AG08395 (cell line): ENCODE measurements around the gene GLI2.
A peak's percentile ranks its signal among the peaks of the same experiment; 100 is the strongest.

Experiments used
- DNase-seq: peaks from one replicate; pipeline ENCODE4 v3.0.0; 2012; ENCODE audit warnings: mixed read lengths, low spot score

The GLI2 gene

DNA sequence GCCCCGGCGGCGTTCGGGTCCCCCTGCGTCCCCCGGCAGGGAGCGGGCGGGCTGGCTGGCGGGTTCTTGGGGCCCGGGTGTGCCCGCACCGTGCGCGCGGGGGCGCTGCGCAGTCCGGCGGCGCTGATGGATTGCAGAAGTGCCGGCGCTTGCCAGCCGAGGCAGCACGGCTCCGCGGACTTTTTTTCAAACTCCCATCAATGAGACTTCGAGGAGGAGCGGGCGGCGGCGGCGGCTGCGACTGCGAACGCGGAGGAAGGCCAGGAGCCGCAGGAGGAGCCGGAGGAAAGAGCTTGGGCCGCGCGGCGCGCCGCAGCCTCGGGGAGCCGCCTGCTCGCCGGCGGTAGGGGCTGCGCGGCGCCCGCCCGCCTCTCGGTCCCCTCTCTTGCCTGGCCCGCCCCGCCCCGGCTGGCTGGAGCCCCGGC is at the start of gene GLI2:
TSS of gene GLI2 (plus strand) at position 123 of the 425 bp plus-strand sequence. CDS start 61,453 bp downstream, outside the sequence.
- DNase-seq, result peak; percentile 83

DNA sequence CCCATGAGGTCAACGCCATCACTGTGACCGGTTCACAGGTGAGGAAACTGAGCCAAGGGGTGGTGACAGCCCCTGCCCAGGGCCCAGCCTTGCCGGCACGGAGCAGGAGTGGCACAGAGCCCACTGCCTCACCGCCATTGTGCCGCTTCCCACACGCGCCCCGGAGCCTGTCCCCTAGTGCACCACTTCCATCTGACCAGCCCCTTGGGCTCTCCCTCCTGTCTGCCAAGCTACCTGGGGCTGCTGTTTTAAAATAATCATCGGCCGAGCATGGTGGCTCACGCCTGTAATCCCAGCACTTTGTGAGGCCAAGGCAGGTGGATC is 49.7 kb upstream of the GLI2 start:
- DNase-seq, result no peak

DNA sequence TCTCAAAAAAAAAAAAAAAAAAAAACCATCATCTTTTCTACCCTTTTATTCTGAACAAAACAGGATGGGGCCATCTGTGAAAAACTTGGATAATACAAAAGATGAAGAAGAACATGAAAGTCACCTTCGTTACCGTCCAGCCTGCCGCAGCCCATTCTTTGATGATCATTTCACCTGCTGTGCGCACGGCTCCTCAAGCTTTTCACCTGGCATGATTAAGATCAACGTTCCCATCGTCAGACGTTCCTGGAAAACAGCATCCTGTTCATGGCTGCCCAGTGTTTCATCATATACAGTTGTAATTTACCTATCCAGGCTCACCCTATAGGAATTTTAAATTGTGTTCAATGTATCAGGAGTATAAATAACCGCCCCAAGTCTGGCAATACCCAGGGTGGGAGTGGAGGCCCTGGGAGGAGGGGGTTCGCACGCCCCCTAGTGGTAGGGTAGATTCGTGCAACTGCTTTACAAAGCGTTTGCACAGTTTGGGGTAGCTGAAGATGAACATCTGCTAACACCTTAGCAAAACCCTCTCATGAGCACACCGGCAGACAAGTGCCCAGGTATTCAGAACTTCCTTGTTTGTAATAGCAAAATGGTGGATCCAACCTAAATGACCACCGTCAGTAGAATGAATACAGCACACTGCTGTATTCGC is 49.0 kb upstream of the GLI2 start:
- DNase-seq, result no peak

DNA sequence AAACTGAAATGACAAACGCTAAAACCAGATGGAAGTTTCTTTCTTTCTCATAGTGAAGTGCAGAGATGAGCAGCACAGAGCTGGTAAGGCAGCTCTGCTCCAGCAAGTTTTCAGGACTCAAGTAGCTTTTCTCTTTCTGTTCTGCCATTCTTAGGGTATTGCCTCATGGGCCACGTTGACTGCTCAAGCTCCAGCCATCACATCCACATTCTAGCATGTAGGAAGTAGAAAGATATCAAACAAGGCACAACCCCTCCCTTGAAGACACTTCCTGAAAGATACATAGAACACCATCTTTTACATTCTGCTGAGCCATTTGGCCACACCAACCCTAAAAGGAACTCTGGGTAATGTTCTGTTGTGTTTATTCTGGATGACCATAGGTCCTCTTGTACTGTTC is 48.5 kb upstream of the GLI2 start:
- DNase-seq, result no peak

DNA sequence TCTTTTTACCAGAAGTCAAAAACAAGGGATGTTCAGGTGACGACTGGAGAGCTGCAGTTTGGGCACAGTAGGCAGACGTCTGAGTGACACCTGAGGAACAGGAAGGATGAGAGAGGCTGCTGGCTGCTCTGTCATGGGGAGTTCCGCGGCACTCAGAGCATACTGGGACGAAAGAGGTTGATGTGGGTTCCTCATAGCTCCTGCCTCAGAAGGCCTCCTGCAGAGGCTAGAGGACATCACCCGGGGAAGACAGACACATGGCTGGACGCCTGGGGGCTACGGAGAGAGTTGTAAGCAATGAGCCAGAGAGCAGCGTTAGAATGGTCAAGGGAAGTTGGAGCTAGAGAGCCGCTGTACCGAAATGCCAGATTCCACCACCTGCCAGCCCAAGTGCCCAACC is 45.1 kb upstream of the GLI2 start:
- no peak for DNase-seq

DNA sequence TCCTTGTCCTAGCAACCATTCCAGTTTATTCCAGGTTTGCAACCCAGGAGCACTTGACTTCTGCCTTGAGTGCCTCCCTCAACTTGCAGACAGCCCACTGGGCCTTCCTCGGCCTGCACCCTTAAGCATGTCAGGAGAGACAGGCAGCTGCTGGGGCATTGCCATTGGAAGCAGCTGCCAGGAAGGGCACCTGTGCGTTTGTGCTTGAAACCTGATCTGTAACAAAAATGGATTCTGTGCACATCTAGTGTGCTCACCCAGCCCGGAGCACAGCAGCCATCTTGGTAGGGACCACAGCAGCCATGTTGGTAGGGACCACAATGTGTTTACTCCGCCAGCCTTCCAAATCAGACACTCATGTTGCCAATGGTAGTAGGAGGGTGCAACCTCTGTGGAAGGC is 44.3 kb upstream of the GLI2 start:
- DNase-seq, result no peak

DNA sequence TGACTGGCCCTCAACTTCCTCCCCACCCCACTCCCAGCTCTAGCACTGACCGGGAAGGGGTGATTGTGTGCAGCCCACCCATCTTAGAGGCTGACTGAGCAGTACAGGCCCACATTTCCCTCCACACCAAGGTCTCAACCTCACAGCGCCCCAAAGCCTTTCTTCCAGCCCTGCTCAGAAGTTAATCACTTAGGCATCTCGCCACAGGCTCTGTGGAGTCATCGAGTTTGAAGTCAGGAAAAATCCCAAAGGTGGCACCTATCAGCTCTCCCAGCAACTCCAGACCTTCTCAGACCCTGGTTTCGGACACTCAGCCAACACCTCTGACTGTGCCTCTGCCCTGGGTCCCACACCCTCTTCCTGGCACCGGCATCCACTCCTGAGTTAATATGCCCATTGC is 43.0 kb upstream of the GLI2 start:
- no peak for DNase-seq

DNA sequence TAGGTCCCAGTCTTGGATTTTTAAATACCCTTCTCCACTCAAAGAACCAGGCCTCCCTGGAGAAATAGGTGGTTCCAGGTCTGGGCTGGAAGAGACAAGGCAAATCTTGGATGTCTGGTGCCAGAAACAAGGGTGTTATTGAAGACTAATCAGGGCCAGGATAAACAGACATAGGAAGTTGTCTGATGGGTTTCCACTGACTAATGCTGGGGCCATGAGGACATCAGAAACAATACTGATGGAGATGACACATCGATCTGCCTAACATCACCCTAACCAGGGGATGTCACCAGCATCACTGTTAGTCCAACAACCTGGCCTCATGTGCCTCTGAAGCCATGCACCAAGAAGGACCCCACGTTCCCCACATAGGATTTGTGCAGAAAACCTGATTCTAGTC is 42.5 kb upstream of the GLI2 start:
- DNase-seq, result peak; percentile 29

DNA sequence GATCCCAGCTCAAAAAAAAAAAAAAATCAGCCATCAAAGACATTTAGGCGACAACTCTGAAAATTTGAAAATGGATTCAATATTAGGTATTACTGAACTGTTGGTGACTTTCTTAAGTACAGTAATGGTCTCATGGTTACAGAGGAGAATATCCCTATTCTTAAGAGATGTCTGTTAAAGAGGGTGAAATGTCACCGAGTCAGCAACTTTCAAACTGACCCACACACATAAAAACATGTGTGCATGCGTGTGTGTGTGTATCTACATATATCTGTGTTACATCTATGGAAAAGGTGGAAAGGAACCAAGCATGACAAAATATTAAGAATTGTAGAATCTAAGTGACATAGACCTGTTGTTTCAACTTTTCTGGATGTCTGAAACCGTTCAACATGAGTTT is 41.6 kb upstream of the GLI2 start:
- DNase-seq, result no peak

DNA sequence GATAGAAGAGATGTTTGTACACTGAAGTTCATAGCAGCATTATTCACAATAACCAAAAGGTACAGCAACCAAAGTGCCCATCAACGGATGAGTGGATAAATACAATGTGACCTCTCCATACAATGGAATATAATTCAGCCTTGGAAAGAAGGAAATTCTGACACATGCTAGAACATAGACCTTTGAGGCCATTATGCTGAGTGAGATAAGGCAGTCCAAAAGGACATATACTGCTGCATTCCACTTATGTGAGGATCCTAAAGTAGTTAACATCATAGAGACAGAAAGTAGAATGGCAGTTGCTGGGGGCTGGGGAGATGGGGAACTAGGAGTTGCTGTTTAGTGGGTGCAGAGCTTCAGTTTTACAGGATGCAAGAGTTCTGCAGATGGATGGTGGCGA is 38.2 kb upstream of the GLI2 start:
- no peak for DNase-seq

DNA sequence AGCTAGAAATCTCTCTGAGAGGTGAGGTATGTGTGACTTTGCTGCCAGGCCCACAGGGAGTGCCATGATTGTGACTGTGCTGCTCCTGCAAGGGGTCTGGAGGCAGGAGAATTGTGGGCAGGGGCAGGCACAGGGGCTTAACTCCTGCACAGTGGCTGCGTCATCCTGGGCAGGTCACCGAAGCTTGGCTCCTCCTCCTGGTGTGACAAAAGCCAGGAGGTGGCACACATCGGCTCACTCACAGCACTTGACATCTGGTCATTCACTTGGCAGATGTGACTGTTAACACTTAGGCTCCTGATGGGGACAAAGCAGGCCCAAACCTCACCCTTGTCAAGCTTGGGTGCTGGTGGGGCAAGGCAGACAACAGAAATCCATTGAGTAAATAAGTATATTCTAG is 36.4 kb upstream of the GLI2 start:
- no peak for DNase-seq

DNA sequence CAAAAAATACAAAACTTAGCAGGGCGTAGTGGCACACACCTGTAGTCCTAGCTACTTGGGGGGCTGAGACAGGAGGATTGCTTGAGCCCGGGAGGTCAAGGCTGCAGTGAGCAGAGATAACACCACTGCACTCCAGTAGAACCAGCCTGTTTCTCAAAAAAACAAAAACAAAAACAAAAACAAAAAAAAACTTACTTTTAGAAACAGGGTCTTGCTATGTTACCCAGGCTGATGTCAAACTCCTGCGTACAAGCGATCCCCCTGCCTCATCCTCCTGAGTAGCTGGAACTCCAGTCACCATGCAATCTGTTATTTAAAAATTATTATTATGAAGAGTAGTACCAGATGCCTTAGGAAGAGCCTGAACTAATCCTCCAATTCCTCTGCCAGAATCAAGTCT is 35.0 kb upstream of the GLI2 start:
- DNase-seq, result no peak

DNA sequence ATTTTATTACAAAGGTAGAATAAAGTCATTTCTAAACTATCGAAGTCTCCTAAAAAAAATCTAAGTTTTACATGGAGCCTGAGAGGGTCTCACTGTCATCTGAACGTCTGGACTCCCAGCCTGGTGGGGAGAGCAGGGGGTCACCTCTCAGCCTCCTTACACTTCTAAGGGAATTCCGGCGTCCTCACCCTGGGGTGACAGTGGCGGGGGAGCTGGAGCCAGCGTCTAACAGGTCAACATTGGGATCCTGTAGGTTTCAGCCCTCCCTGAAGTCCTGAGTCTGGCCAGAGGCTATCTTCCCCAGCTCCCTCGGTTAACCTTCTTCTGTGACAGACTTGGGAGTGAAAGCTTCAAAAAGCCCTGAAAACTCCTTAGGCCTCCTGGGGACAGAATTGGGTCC is 34.6 kb upstream of the GLI2 start:
- DNase-seq, result no peak

DNA sequence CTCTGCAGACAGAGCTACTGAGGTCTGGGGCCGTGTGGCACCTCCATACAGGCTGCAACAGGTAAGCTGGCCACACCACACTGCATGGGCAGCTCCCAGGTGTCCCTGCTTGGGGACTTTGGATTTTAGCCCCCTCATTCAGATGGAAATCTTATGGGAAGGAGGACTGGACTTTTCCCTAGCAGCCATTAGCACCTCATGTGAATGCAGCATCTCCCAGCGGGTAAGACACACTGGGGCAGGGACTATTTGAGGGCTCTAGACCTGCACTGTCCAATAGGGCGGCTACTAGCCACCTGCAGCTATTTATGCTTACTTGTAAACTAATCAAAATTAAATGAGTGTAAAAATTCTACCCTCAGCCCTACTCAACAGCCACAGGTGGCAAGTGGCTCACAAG is 34.2 kb upstream of the GLI2 start:
- DNase-seq, result no peak

DNA sequence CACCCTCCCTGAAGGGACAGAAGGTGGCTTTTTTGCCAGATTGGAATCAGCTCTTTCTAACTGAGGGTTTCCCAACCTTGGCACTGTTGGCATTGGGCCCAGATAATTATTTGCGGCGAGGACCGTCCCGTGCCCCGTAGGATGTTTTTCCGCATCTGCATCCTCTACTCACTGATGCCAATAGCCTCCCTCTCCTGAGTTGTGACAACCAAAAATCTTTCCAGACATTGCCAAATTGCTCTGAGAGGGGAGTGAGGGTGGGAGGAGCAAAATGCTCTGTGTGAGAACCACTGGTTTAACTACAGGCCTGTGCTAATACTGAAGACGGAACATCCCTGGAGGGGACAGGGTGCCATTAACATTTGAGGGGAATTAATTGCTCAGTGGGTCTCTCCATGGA is 33.6 kb upstream of the GLI2 start:
- DNase-seq, result peak; percentile 21

DNA sequence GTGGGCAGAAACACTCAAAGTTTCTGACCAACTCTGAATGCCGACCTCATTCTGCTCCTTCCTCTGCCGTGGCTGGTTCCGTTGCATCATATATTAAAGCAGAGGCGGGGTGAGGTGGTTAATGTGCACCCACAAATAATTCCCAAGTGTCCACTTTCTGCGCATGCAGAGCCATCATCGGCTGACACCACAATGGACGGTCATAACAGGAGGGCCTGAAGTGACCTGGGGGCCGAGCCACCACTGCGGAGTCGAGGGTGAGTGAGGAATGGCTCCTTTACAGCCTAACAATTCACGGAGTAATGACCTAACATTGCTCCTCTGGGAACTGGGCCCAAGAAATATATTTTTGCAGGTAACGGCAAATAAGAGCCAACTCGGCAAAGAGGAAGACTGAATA is 32.9 kb upstream of the GLI2 start:
- DNase-seq, result no peak

DNA sequence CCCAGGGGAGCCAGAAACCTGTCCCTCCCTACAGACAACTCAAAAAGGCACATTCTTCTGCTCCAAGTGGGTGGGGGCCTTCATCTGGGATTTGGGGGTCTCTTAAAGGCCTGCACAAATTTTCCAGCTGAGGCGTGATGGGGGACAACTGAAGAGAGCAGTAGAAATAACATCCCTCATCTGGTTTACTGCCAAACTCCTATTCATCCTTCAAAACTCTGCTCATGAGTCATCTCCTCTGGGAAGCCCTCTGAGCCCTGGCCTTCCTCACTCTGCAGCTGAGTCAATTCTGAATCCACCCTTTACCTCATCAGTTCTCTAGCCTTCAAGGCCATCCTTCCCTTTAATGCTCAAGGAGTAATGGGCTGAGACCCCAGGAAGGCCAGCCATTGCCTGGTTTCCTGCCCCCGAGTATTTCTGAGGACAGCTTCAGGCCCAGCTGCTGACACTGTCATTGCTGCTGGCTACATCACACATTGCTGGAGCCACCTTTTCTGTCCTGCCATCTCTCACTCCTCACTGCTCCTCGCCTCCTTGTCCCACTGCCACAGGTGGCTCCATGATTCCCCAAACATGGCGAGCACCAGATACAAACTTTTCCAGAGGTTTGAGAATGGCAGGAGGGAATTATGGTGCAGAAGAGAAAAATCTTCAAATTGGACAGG is 32.2 kb upstream of the GLI2 start:
- DNase-seq, result peak; percentile 42

DNA sequence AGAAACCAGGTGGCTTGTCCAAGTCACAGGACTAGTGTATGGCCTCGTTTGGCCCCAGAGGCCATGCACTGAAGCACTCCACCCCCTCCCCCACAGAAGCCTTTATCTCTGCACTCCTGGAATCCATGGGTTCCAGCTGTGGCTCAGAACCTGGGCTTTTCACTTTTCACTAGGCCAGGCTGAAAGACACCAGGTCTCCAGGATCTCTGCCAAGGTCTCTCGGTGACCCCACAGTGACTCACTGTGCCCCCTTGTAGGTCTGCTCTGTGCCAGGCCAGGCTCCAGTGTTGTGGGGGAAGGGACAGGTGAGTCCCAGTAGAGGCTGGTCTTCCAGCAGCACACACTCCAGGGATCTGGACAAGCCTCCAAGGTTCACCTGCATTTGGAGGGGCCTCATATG is 31.0 kb upstream of the GLI2 start:
- DNase-seq, result no peak

DNA sequence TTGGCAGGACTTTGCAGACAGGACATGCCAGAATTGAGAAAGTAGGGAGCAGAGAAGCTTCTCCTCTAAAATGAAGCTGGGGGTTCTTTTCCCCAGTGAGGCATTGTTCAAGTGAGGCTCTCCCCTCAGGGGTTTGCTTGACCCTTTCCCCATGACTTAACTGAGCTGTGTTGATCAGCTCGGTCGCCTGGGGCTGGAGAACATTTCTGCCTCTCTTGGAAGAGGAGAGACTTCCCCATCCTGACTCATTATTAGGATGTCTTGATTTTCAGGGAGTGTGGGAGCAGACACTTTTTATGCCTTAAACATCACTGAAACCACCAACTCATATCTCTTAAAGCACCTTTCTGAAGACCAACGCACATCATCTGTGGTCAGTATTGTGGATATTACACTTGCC is 27.9 kb upstream of the GLI2 start:
- no peak for DNase-seq

DNA sequence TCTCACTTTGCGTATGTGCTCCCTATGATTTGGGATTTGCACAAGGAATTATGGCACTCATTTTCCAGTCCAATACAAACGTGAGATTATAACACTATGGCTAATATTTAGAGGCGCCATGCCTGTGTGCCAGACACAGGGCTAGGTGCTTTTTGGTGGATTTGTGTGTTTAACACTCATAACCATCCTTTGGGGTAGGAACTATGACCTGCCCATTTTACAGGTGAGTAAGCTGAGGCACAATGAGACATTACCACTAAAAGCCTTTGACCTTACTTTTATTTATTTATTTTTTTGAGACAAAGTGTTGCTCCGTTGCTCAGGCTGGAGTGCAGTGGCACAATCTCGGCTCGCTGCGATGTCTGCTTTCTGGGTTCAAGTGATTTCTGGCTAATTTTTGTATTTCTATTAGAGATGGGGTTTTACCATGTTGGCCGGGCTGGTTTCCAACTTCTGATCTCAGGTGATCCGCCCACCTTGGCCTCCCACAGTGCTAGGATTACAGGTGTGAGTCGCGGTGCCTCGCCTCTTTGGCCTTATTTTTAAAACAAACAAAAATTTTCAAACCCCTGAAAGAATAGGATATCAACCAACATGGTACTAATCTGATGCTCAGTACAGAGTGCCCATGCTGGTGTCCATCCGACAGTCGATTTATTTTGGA is 26.6 kb upstream of the GLI2 start:
- DNase-seq, result no peak

DNA sequence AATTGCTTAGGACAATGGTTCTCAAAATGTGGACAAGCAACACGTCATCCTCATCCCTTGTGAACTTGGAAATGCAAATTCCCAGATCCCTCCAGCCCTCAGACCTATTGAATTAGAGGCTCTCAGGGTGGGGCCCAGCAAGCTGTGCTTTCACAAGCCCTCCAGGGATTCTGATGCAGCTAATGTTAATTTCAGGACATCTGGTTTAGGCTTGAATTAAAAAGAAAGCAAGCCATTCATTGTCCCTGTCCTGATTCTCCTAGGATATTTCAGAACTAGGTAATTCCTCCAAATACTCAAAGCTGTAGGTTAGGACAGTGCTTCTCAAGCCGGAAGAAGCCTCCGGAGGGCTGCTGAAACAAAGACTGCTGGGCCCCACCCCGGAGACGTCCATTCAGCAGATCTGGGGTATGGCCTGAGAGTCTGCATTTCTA is 26.0 kb upstream of the GLI2 start:
- no peak for DNase-seq

DNA sequence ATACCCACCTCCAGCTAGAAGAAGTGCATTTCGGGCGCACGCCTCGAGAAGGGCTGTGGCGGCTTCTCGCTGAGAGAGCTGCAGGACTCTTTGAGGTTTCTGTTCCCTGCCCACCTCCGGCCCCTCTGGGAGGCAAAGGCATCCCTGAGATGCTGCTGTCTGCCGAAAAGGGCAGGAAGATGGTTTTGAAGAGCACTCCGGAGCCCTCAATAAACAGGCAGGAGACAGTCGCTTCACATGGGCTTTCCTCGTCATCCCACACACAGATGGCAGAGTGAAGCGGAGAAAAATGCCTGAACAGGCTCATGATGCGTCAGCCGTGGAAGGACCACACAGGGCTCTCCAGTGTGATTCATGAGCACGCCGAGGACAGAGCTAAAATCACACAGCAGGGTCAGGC is 25.4 kb upstream of the GLI2 start:
- DNase-seq, result peak; percentile 54

DNA sequence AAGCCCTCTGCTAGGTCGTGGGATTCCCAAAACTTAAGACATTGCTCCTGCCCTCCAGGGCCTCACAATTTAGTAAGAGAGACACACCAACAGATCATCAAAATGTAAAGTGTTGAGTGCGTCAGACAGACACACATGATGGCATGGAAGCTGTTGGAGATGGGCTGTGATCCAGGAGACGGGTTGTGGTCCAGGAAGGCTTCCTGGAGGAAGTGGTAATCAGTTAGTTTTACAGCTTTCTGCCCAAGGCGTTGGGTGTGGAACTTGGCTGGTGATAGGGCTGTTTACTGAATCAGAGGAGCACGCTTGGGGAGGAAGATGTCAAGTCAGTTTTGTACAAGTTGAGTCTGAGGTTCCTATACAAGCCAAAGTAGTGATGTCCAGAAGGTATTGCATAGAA is 24.0 kb upstream of the GLI2 start:
- DNase-seq, result no peak

DNA sequence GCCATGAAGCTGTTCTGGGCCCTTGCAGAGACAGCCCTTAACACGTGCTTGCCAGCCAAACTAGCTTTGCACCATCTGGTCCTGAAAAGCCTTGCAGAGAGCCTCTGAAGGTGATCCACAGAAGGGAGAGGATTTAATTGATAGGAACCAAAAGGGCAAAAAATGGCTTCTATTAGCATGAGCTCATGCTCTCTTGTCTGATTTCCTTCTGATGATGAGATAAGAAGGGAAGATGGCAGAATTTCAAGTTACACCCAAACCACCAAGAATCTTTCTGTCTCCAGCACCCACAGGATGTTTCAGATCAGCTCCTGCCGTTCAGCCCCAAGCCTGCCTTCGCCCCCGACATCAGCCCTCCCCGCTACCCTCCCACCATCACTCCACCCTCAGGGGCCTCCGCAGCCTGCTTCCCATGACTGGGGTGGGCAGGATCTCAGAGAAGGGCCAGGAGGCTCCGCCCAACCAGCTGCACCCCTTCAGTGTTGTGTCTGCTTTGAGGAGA is 23.4 kb upstream of the GLI2 start:
- DNase-seq, result peak; percentile 30
